ENCODE results near the gene TMEM143. TPM values are rescaled to one million over a fixed set of nuclear protein-coding genes. Genes with fewer than 3 reads are reported as not detected.

Gene TMEM143
- total and polyA plus RNA-seq, 10 of the 15 experiments (the other 5 are each of a cell fraction or from before 2014, with no cell fraction given) = 1.5 to 19.5 (median 10.1) TPM

GRCh38 chr19:48330012-48330681, 33.6 kb downstream of the TMEM143 start (continued):
- TF ChIP-seq PBX3 (IDR thresholded peaks at IDR 0.05; ENCODE audit: insufficient replicate concordance, low read depth, low read length) = peak; percentile 34
- TF ChIP-seq RBBP5 (conservative IDR thresholded peaks at IDR 0.05) = no peak
- no peak for TF ChIP-seq ETV6 (conservative IDR thresholded peaks at IDR 0.05 in 1 of 2, IDR thresholded peaks at IDR 0.05 in 1 of 2; ENCODE audit: borderline replicate concordance in 1 of 2, low read depth in 1 of 2)
- no peak for TF ChIP-seq CHD1 (IDR thresholded peaks at IDR 0.05; ENCODE audit: low read depth, low read length)
- TF ChIP-seq SMARCA5 (IDR thresholded peaks at IDR 0.05) = no peak
- TF ChIP-seq HDAC6 (IDR thresholded peaks at IDR 0.05; ENCODE audit: unreplicated experiment) = no peak
- TF ChIP-seq MTA3 (IDR thresholded peaks at IDR 0.05; ENCODE audit: borderline replicate concordance, low read length) = peak; percentile 51; the same call in 1 of the 2 replicates
- no peak for TF ChIP-seq ZNF622 (IDR thresholded peaks at IDR 0.05)
- TF ChIP-seq IRF3 (IDR thresholded peaks at IDR 0.05) = 0 out of 2 replicates have a peak, but pooled peaks have one; percentile 21
- peak; percentile 92 for TF ChIP-seq TARDBP (IDR thresholded peaks at IDR 0.05; ENCODE audit: borderline replicate concordance)
- TF ChIP-seq CHD4 (IDR thresholded peaks at IDR 0.05) = no peak
- peak; percentile 68 for TF ChIP-seq YY1 (IDR thresholded peaks at IDR 0.05; ENCODE audit: low read depth, low read length)
- TF ChIP-seq E2F4 (IDR thresholded peaks at IDR 0.05; ENCODE audit: low read depth, low read length) = no peak
- TF ChIP-seq BMI1 (IDR thresholded peaks at IDR 0.05; ENCODE audit: borderline replicate concordance) = no peak
- TF ChIP-seq SIN3A (IDR thresholded peaks at IDR 0.05; ENCODE audit: low read depth, low read length) = no peak; the same call in 1 of the 2 replicates
- TF ChIP-seq RFX5 (IDR thresholded peaks at IDR 0.05; ENCODE audit: low read depth, low read length) = 0 out of 2 replicates have a peak, but pooled peaks have one; percentile 22
- TF ChIP-seq ZNF24 (IDR thresholded peaks at IDR 0.05) = no peak
- no peak for TF ChIP-seq BCLAF1 (IDR thresholded peaks at IDR 0.05)
- no peak for TF ChIP-seq TAF1 (IDR thresholded peaks at IDR 0.05; ENCODE audit: borderline replicate concordance, low read depth, low read length)
- TF ChIP-seq CHD2 (IDR thresholded peaks at IDR 0.05; ENCODE audit: borderline replicate concordance, low read depth, low read length) = peak; percentile 85
- no peak for TF ChIP-seq NR2C2 (IDR thresholded peaks at IDR 0.05; ENCODE audit: borderline replicate concordance, control insufficient read depth, insufficient read length, low read depth)
- peak; percentile 10; the same call in 1 of the 2 replicates for TF ChIP-seq RELB (IDR thresholded peaks at IDR 0.05; ENCODE audit: low read depth)

Measured in GM12878 (cell line).